GM21360 (cell line): ENCODE measurements around the gene FNDC7.
"Not testable (repeated sequence)": the region's sequence is repeated elsewhere in the genome, so short reads cannot be mapped to it uniquely, and the experiment has no call there.

Source experiments
- ATAC-seq: cut with Tn5 transposase; IDR thresholded peaks from one replicate; pipeline ENCODE4 v1.9.1; 2021; ENCODE audit warnings: mild to moderate bottlenecking, moderate library complexity; ENCODE audit not compliant: unreplicated experiment

Gene FNDC7, protein sequence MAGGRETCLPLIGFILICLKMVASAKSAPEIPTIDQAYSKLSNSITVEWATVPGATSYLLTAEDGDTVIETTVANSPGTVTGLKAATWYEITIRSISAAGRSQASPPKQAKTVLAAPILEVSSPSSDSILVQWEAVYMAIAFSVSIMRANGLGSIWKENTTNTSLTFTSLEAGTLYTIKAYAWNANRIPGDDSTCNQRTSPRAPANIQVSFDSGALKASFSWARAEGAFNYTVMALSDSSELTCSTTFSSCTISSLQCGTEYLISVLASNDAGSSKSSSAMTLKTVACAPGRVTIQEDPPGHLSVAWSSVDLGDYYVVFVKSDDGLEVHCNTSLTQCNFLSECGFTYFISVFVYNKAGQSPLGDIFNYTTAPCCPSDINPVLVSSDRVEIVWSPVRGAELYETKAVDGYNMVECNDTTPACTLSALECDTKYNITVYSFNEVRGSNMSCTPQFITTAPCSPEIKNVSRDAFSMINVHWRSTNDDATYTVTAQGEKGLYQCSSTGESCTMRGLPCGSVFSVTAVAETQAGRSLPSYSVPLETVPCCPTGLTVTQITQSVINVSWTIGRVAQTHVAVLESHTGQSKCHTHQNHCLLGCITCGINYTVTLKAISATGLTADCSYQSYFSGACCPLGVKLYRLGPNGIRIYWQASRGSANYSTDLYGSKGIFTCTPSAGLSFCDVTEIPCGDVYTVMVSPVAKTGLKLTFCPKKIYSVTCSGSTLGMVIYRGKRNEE

GRCh38 chr1:108712606-108713150, at the start of gene FNDC7:
FNDC7 (plus strand) TSS chr1:108712908; CDS start chr1:108712934, 26 bp downstream.
- ATAC-seq, result no peak

GRCh38 chr1:108663074-108663473, 49.6 kb upstream of the FNDC7 start:
- ATAC-seq, result no peak

DNA sequence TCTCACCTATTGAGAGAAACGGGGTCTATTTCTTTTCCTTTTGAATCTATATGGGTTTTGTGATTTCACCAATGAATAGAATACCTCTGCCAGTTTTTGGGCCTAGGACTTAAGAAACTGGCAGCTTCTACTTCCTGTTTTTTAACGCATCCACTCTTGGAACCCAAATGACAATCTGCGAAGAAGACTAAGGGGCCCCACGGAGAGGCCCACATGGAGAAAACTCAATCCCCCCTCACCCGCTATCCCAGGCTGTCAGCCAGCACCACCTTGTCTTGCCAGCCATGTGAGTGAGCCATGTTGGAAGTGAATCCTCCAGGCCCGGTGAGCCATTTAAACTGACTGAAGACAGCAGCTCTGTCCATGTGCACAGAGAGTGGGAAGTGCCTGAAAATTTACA, 48.2 kb upstream of the FNDC7 start:
- ATAC-seq, result no peak

DNA sequence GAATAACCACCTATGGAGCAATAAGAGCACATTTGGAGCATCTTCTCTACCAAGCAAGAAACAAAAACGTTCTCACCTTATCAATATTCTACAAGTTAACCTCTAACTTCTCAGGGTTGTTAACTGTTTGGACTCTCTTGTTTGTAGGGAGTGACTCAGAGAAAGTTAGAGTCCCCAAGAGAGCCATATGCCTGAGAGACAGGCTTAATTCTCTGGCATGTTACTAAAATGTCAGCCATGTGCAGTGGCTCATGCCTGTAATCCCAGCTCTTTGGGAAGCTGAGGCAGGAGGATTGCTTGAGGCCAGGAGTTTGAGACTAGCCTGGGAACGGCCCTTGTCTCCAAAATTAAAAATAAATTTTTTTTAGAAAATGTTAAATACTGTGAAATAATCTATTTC, 47.6 kb upstream of the FNDC7 start:
- no peak for ATAC-seq

- no peak for ATAC-seq
Measured at GRCh38 chr1:108665771-108666170, 46.9 kb upstream of the FNDC7 start.

GRCh38 chr1:108667422-108667821, 45.3 kb upstream of the FNDC7 start:
- not testable (repeated sequence) for ATAC-seq

DNA sequence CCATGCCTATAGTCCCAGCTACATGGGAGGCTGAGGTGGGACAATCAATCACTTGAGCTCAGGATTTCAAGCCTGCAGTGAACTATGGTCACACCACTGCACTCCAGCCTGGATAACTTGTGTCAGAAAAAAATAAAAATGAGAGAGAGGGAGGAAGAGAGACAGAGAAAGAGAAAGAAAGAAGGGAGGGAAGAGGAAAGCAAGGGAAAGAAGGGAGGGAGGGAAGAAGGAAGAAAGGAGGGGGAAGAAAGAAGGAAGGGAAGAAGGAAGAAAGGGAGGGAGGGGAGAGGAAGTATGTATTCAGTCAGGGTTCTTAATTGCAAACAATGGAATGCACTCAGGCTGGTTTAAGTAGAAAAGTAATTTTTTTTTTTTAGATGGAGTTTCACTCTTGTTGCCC, 43.9 kb upstream of the FNDC7 start:
- no peak for ATAC-seq

DNA sequence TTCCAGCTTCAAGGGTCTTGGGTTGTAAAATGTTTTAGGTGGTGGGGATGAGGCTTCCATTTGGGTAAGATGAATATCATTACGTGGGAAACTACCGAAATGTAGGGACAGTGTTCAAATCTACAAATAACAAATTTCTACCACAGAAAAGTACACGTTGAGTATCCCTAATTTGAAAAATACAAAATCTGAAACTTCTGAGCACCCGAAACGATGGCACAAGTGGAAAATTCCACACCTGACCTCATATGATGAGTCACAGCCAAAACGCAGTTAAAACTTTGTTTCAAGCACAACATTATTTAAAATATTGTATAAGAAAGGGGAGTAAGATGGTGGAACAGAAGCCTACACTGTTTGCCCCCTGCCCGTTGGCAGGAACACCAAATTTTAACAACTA, 43.0 kb upstream of the FNDC7 start:
- no peak for ATAC-seq

DNA sequence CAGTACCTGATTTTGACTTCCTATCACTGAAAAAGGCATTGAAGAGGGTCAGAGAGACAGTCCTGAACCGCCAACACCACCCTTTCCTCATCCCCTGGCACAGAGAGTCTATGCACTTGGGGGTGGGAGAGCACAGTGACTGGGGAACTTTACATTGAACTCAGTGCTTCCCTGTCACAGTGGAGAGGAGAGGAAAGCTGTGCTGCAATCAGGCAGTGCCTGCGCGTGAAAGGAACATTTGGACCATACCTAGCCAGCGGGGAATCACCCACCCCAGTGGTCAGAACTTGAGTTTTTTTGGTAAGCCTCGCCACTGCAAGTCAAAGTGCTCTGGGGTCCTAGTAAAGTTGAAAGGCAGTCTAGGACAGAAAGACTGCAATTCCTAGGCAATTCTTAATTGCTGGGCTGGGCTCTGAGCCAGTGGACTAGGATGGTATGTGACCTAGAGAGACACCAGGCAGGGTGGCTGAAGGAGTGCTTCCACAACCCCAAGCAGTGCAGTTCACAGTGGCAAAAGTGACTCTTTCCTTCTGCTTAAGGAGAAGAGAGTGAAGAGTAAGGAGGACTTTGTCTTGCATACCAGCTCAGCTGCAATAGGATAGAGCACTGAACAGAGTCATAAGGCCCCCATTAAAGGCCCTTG, 42.5 kb upstream of the FNDC7 start:
- no peak for ATAC-seq

GRCh38 chr1:108671143-108671542, 41.6 kb upstream of the FNDC7 start:
- ATAC-seq, result no peak

GRCh38 chr1:108678706-108679105, 34.0 kb upstream of the FNDC7 start:
- no peak for ATAC-seq

- no peak for ATAC-seq
Measured at GRCh38 chr1:108679586-108680213, 33.0 kb upstream of the FNDC7 start.

- ATAC-seq, result not testable (repeated sequence)
Measured at GRCh38 chr1:108681701-108682100, 31.0 kb upstream of the FNDC7 start.

DNA sequence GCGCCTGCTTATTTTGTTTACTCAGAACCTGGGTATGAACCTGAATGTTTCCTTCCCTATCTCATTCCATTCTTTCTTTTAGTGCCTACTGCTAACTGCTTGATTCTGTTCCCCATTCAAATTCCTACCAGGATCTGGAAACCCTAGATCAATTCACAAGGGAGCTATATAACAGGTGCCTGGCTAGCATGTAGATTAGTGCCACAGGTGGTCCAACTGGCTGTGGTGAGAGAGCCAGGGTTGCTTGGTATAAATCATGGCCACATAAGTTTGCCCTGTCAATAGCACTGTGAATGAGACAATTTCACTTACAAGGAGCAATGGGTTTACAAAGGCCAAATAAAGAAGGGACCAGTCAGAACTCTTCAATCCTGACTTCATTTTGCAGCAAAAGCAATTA, 27.2 kb upstream of the FNDC7 start:
- ATAC-seq, result no peak

- ATAC-seq, result no peak
Measured at GRCh38 chr1:108686614-108687313, 25.9 kb upstream of the FNDC7 start.

DNA sequence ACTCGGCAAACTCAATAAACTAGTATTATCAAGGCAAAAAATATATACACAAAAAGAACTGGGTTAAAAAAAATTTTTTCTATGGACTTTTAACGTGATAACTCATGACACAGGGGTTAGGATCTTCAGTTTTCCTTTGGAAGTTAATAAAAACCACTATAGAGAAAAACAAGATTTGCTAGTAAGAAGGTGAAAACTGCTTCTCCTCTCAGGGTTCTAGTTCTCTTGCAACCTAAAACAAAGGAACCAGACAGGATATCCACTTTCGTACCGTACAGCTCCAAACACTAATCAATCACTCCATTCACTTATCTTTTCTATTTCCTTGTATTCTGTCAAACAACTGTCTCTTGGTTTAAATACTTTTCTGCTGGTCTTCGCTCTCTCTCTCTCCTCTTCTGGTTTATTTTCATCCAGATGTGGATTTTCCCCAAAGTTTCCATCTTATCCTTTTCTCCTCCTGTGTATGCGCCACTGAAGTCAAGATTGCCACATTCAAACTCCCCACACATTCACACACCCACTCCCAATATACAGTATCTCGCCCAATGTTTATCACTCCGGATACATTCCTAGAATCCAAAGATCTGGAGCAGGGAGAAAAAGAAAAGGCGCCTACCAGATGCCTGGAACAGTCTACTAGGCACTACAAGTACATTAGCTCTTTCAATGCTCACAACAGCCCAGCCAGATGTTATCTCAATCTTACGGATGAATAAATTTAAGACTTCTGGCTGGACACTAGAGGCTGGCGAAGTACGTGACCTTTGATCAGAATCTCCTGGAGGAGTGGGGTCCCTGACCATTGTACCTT, 21.4 kb upstream of the FNDC7 start:
- ATAC-seq, result no peak

DNA sequence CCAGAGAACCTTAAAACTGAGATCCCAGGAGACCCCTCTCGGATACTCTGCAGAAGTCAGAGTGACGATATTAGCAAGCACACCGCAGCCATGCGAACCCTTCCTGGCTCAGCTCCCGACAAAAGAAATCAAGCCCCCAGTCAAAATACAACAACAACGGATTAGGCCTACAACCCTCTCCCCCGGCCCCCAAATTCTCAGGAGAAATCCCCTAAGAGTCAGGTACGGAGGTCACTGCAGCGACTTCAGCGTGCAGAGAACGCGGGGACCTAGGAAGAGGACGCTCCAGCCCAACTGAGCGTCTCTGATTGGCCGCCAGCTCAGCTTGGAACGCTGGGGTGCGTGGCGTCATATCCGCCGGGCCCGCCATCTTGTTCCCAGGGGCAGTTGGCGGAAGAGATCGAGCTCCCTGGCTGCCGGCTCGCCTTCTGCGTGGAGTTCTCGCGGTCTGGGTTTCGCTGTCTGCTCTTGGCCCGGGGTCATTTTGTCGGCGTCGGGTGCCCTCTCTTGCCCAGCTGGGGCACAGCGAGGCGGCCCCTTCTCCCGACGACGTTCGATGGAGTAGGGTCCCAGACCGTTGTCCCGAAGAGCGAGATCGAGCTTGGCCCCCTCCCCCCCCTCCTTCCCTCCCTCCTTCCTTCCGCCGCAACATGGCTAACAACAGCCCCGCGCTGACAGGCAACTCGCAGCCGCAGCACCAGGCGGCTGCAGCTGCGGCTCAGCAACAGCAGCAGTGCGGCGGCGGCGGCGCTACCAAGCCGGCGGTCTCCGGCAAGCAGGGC, 20.6 kb upstream of the FNDC7 start, which contains the start of gene PRPF38B:
TSS of gene PRPF38B (plus strand) at position 369 of the 782 bp plus-strand sequence. CDS start at position 651, 282 bp downstream.
- peak; percentile 90 for ATAC-seq
